IMR-90 (cell line): ENCODE data around the gene ESYT1. TPM values are rescaled to one million over a fixed set of nuclear protein-coding genes. Genes with fewer than 3 reads are reported as not detected.
A peak's percentile ranks its signal among the peaks of the same experiment; 100 is the strongest.

Experiments
- ATAC-seq: fragments of 200-7000 bp; cut with Tn5 transposase; 2 replicates; pipeline ENCODE4 v1.9.1; 2020; ENCODE audit warnings: low read depth, mild to moderate bottlenecking, moderate library complexity
- BruUV-seq: library from RNA; stranded (reverse); fragments of 400-500 nt; replicated peaks from 2 replicates; lab custom pipeline; 2021; lab: Mats Ljungman, UMichigan
- CTCF ChIA-PET: fragments of 300-600 bp; formaldehyde crosslinking; extraction: SDS; loops from one replicate; lab custom pipeline; 2021; ENCODE audit warnings: antibody characterized with exemption; lab: Yijun Ruan, JAX
- POLR2A ChIA-PET: fragments of 300-600 bp; sonication (Branson Sonifier 250); formaldehyde crosslinking; loops from one replicate; lab custom pipeline; 2022; ENCODE audit warnings: antibody characterized with exemption; ENCODE audit not compliant: unreplicated experiment; lab: Charles Lee
- DNase-seq: peaks from one replicate; pipeline ENCODE4 v3.0.0; 2013
- H2AFZ ChIP-seq: replicated peaks from 2 replicates; pipeline ENCODE3; 2013; ENCODE audit warnings: low read length, mild to moderate bottlenecking; ENCODE audit not compliant: poor library complexity
- H2AK5ac ChIP-seq: 2 replicates; pipeline ENCODE4 v1.6.1; 2013; ENCODE audit warnings: low read depth, low read length, inconsistent platforms
- H2AK9ac ChIP-seq: replicated peaks from 2 replicates; pipeline ENCODE3; 2013; ENCODE audit warnings: mild to moderate bottlenecking, low read depth, low read length, moderate library complexity; ENCODE audit not compliant: poor library complexity
- H2BK120ac ChIP-seq: 2 replicates; pipeline ENCODE4 v1.6.1; 2013; ENCODE audit warnings: low read depth, low read length, inconsistent platforms
- H2BK15ac ChIP-seq: 3 replicates; pipeline ENCODE4 v1.6.1; 2013; ENCODE audit warnings: low read depth, low read length, inconsistent platforms
- H2BK20ac ChIP-seq: 2 replicates; pipeline ENCODE4 v1.6.1; 2013; ENCODE audit warnings: low read depth, mild to moderate bottlenecking, inconsistent platforms, low read length, moderate library complexity
- H2BK5ac ChIP-seq: 2 replicates; pipeline ENCODE4 v1.6.1; 2013; ENCODE audit warnings: mild to moderate bottlenecking, low read depth, low read length, inconsistent platforms; ENCODE audit not compliant: poor library complexity, severe bottlenecking
- H3K14ac ChIP-seq: replicated peaks from 2 replicates; pipeline ENCODE4 v1.6.1; 2013; ENCODE audit warnings: low read depth, low read length, inconsistent platforms
- H3K18ac ChIP-seq: 2 replicates; pipeline ENCODE4 v1.6.1; 2013; ENCODE audit warnings: low read depth, low read length, control low read depth
- H3K23ac ChIP-seq: 2 replicates; pipeline ENCODE4 v1.6.1; 2013; ENCODE audit warnings: low read depth, low read length, inconsistent platforms
- H3K27ac ChIP-seq: 2 replicates; pipeline ENCODE4 v1.5.1; 2013; ENCODE audit warnings: mild to moderate bottlenecking, control low read depth, low read length; ENCODE audit not compliant: insufficient read depth
- H3K27me3 ChIP-seq: 2 replicates; pipeline ENCODE4 v1.6.1; 2013; ENCODE audit warnings: low read length; ENCODE audit not compliant: control insufficient read depth, insufficient read depth
- H3K36me3 ChIP-seq: 2 replicates; pipeline ENCODE4 v1.6.1; 2013; ENCODE audit warnings: low read length, mixed read lengths; ENCODE audit not compliant: control insufficient read depth, insufficient read depth
- H3K4ac ChIP-seq: 2 replicates; pipeline ENCODE4 v1.6.1; 2013; ENCODE audit warnings: low read depth, low read length, inconsistent platforms
- H3K4me1 ChIP-seq: 2 replicates; pipeline ENCODE4 v1.6.1; 2013; ENCODE audit warnings: low read length, mixed read lengths; ENCODE audit not compliant: control insufficient read depth, insufficient read depth
- H3K4me2 ChIP-seq: 2 replicates; pipeline ENCODE4 v1.6.1; 2013; ENCODE audit warnings: low read depth, mild to moderate bottlenecking, control low read depth, low read length, moderate library complexity
- H3K4me3 ChIP-seq: 2 replicates; pipeline ENCODE4 v1.5.1; 2013; ENCODE audit warnings: low read depth, mild to moderate bottlenecking, control low read depth, low read length, moderate library complexity; ENCODE audit not compliant: insufficient read depth
- H3K56ac ChIP-seq: 2 replicates; pipeline ENCODE4 v1.6.1; 2013; ENCODE audit warnings: low read length, inconsistent platforms; ENCODE audit not compliant: insufficient read depth; ENCODE audit errors: extremely low read depth
- H3K79me1 ChIP-seq, 2 experiments: 2 replicates each; pipeline ENCODE4 v1.6.1; 2013; ENCODE audit warnings: low read length in 2 of 2, inconsistent platforms in 1 of 2, low read depth in 1 of 2
- H3K9ac ChIP-seq: 2 replicates; pipeline ENCODE4 v1.6.1; 2013; ENCODE audit warnings: low read depth, low read length, control low read depth
- H3K9me1 ChIP-seq: 2 replicates; pipeline ENCODE4 v1.6.1; 2013; ENCODE audit warnings: low read length, inconsistent platforms; ENCODE audit not compliant: insufficient read depth
- H3K9me3 ChIP-seq: 2 replicates; pipeline ENCODE4 v1.6.1; 2013; ENCODE audit warnings: low read length; ENCODE audit not compliant: control insufficient read depth, insufficient read depth
- H4K20me1 ChIP-seq: 2 replicates; pipeline ENCODE4 v1.6.1; 2013; ENCODE audit warnings: low read length, inconsistent platforms; ENCODE audit not compliant: insufficient read depth
- H4K5ac ChIP-seq: 2 replicates; pipeline ENCODE4 v1.6.1; 2013; ENCODE audit warnings: mild to moderate bottlenecking, low read depth, low read length, control low read depth
- H4K8ac ChIP-seq, 2 experiments: 2 replicates each; pipeline ENCODE4 v1.6.1; 2013; ENCODE audit warnings: low read depth in 2 of 2, low read length in 2 of 2, control low read depth in 1 of 2, inconsistent platforms in 1 of 2
- H4K91ac ChIP-seq: 2 replicates; pipeline ENCODE4 v1.6.1; 2013; ENCODE audit warnings: low read depth, low read length, inconsistent platforms; ENCODE audit not compliant: insufficient read depth
- FOS ChIP-seq: fragments of 150-350 bp; IDR thresholded peaks from 2 replicates; pipeline ENCODE4 v1.6.1; 2016; ENCODE audit warnings: low read depth, low read length
- MAFK ChIP-seq: IDR thresholded peaks from 2 replicates; pipeline ENCODE4 v1.6.1; 2012; ENCODE audit warnings: low read depth, low read length, improper control_type of control experiment
- RAD21 ChIP-seq: IDR thresholded peaks from 2 replicates; pipeline ENCODE4 v1.6.1; 2012; ENCODE audit warnings: low read length, improper control_type of control experiment
- RFX5 ChIP-seq: IDR thresholded peaks from 2 replicates; pipeline ENCODE4 v1.8.0; 2012; ENCODE audit warnings: low read depth, mild to moderate bottlenecking, low read length, moderate library complexity
- USF2 ChIP-seq: fragments of 150-350 bp; IDR thresholded peaks from 2 replicates; pipeline ENCODE4 v1.6.1; 2017; ENCODE audit warnings: mild to moderate bottlenecking, antibody characterized with exemption, low read length, low read depth
- WGBS, 2 experiments: methylation state at CpG; one replicate each; pipeline versions ENCODE4 v1.1.5 to v1.1.7; 2013; ENCODE audit warnings: missing lambda C conversion rate in 2 of 2; ENCODE audit not compliant: insufficient read length in 1 of 2; ENCODE audit errors: extremely low coverage in 2 of 2; 5-methylcytosine and 5-hydroxymethylcytosine counted together
- dilution Hi-C: fragments of 300-500 bp; cut with HindIII; formaldehyde crosslinking; loops from one replicate; pipeline ENCODE4 v1.14.3; 2018; ENCODE audit warnings: low sequenced_read_pairs; ENCODE audit not compliant: unreplicated experiment
- in situ Hi-C: fragments of 300-500 bp; cut with MboI; formaldehyde crosslinking; loops from 3 replicates; pipeline ENCODE4 v1.14.3; 2019; ENCODE audit warnings: low sequenced_read_pairs, inconsistent platforms, mixed read lengths
- intact Hi-C: fragments of 100-400 bp; cut with micrococcal nuclease; formaldehyde crosslinking; loops from 2 replicates; pipeline ENCODE4 v1.10.0; 2022
- polyA plus RNA-seq, 3 experiments: library from polyadenylated mRNA; depleted of rRNA; stranded (reverse); fragments of >200 nt; gene quantifications; 2 replicates each; pipeline ENCODE4 v1.2.3, GENCODE V29; 2012; ENCODE audit warnings: low replicate concordance in 1 of 3
- total RNA-seq: library from RNA; depleted of rRNA; stranded (reverse); fragments of >200 nt; gene quantifications from 2 replicates; pipeline ENCODE4 v1.2.3, GENCODE V29; 2012

Gene ESYT1
- total and polyA plus RNA-seq, 2 of the 4 experiments (the other 2 are of a cell fraction): 150 to 153 TPM

- BruUV-seq: no TSS peak
Observed at GRCh38 chr12:56169229-56169759, 41.2 kb downstream of the ESYT1 start.

More at GRCh38 chr12:56169229-56169759, 41.2 kb downstream of the ESYT1 start:
- H3K18ac ChIP-seq: no peak overlapping the region
- peaks cover 9% of the 10 kb centered on the region for H4K20me1 ChIP-seq
- intact Hi-C loops (no loop called here), in situ Hi-C loops (no loop called here), dilution Hi-C loops (no loop called here)
- H3K27me3 ChIP-seq: no peaks in the 10 kb centered on the region
- H3K9ac ChIP-seq: no peak overlapping the region
- H3K4me2 ChIP-seq: no peak overlapping the region
- ChIA-PET CTCF (no interaction called here), POLR2A (interaction anchor here (0.6 to 0.8 kb wide), 2 partner anchors 8 to 32 kb away, joined by 3 read pairs; no protein-coding TSS in a partner anchor)
- H2BK5ac ChIP-seq: no peak overlapping the region
- no peak overlapping the region for H3K56ac ChIP-seq
- H2BK15ac ChIP-seq: no peak overlapping the region
- no peak overlapping the region for H3K27ac ChIP-seq
- H3K4me1 ChIP-seq: no peaks in the 10 kb centered on the region
- TF ChIP-seq MAFK (peak; percentile 67), FOS (no peak), RAD21 (no peak), RFX5 (no peak), USF2 (no peak)
- H2BK20ac ChIP-seq: no peak overlapping the region
- peaks cover 77% of the 10 kb centered on the region for H3K36me3 ChIP-seq
- no peak overlapping the region for H3K4ac ChIP-seq
- no peak for ATAC-seq
- no peak overlapping the region for H2BK120ac ChIP-seq
- no peaks in the 10 kb centered on the region for H3K9me3 ChIP-seq
- H3K23ac ChIP-seq: no peak overlapping the region
- no peak overlapping the region for H3K14ac ChIP-seq
- 89% methylated on average over 8 of the region's 11 CpGs; no CpG with 5 or more reads in 1 of the 2 experiments for WGBS, 2 experiments
- H3K4me3 ChIP-seq: no peak overlapping the region
- no peak overlapping the region for H2AK9ac ChIP-seq
- H4K5ac ChIP-seq: no peak overlapping the region
- DNase-seq: no peak
- no peak overlapping the region for H2AK5ac ChIP-seq
- H4K8ac ChIP-seq: no peak overlapping the region
- H4K91ac ChIP-seq: no peak overlapping the region
- H2AFZ ChIP-seq: no peak overlapping the region
- peaks cover 3 to 13% of the 10 kb centered on the region in 2 experiments for H3K79me1 ChIP-seq
- H3K9me1 ChIP-seq: no peaks in the 10 kb centered on the region; the same call in 1 of the 2 replicates
